Activated CD8-positive, alpha-beta T cell treated with anti-CD3 and anti-CD28 coated beads for 36 hours (primary cell): Measurements from ENCODE around the gene RGS19. TPM values are rescaled to one million over a fixed set of nuclear protein-coding genes. Genes with fewer than 3 reads are reported as not detected.

Experiments used
- ATAC-seq: fragments of 200-7000 bp; cut with Tn5 transposase; one replicate; pipeline ENCODE4 v1.10.0; 2021; ENCODE audit warnings: mild to moderate bottlenecking, moderate library complexity
- CTCF ChIA-PET: fragments of 350-600 bp; sonication (Branson Sonifier 250); formaldehyde crosslinking; loops from one replicate; lab custom pipeline; 2021; ENCODE audit warnings: antibody characterized with exemption; lab: Charles Lee
- POLR2A ChIA-PET: fragments of 350-600 bp; sonication (Branson Sonifier 250); formaldehyde crosslinking; loops from one replicate; lab custom pipeline; 2021; ENCODE audit warnings: antibody characterized with exemption; lab: Charles Lee
- DNase-seq: peaks from one replicate; pipeline ENCODE4 v3.0.0-alpha.2; 2020
- H3K27ac Mint-ChIP-seq: one replicate; pipeline ENCODE4 v1.8.0; 2021; ENCODE audit warnings: mild to moderate bottlenecking, mixed read lengths
- H3K27me3 Mint-ChIP-seq: one replicate; pipeline ENCODE4 v1.8.0; 2021; ENCODE audit warnings: mixed read lengths
- H3K36me3 Mint-ChIP-seq: one replicate; pipeline ENCODE4 v1.8.0; 2021; ENCODE audit warnings: low read depth, mixed read lengths
- H3K4me1 Mint-ChIP-seq: one replicate; pipeline ENCODE4 v1.8.0; 2021; ENCODE audit warnings: low read depth, mixed read lengths
- H3K4me3 Mint-ChIP-seq: one replicate; pipeline ENCODE4 v1.8.0; 2021; ENCODE audit warnings: mild to moderate bottlenecking, moderate library complexity, mixed read lengths
- H3K9me3 Mint-ChIP-seq: one replicate; pipeline ENCODE4 v1.8.0; 2021; ENCODE audit warnings: mixed read lengths
- CTCF ChIP-seq: fragments of 200-600 bp; IDR thresholded peaks from one replicate; pipeline ENCODE4 v1.8.0; 2022; ENCODE audit warnings: antibody characterized with exemption, mild to moderate bottlenecking
- intact Hi-C: fragments of 100-400 bp; cut with micrococcal nuclease; formaldehyde crosslinking; loops from one replicate; pipeline ENCODE4 v1.10.0; 2022
- total RNA-seq, 2 experiments: library from RNA; stranded (reverse); gene quantifications; one replicate each; pipeline ENCODE4 v1.2.3, GENCODE V29; 2021

Gene RGS19
- total RNA-seq, 2 experiments from 2014 or later = 42.5 to 44.1 TPM

GRCh38 chr20:64080013-64080812 is 895 bp upstream of the RGS19 start, which contains the start of gene OPRL1:
Gene OPRL1, plus strand, starts transcription at chr20:64080082. Its CDS starts 12,639 bp downstream, at chr20:64092721.
- intact Hi-C loops = loop anchor here (5.0 kb wide), 1 partner anchor 42 kb away; no protein-coding TSS in a partner anchor

GRCh38 chr20:64078934-64079272 is 415 bp downstream of the RGS19 start:
- TF ChIP-seq CTCF = no peak
- H3K9me3 Mint-ChIP-seq = no peaks in the 10 kb centered on the region
- intact Hi-C loops = no loop called here
- H3K27me3 Mint-ChIP-seq = no peaks in the 10 kb centered on the region
- no peak for ATAC-seq
- ChIA-PET POLR2A (interaction anchor here (0.8 to 3.7 kb wide), 7 partner anchors 9 to 542 kb away, joined by 3 to 15 read pairs (median 3); partner anchors contain the start of genes PTK6 and TPD52L2), CTCF (interaction anchor here (0.5 to 3.5 kb wide), 5 partner anchors 41 to 98 kb away, joined by 3 to 20 read pairs (median 5); partner anchors contain the start of gene PRPF6)
- no peak for DNase-seq
- H3K4me1 Mint-ChIP-seq = peaks cover 20% of the 10 kb centered on the region
- peaks cover 3% of the 10 kb centered on the region for H3K36me3 Mint-ChIP-seq
- H3K4me3 Mint-ChIP-seq = peak overlapping the region; percentile 84
- peak overlapping the region; percentile 65 for H3K27ac Mint-ChIP-seq

More at GRCh38 chr20:64080013-64080812, 895 bp upstream of the RGS19 start, which contains the start of gene OPRL1:
- Mint-ChIP-seq H3K4me1 (peaks cover 24% of the 10 kb centered on the region), H3K36me3 (peaks cover 3% of the 10 kb centered on the region), H3K27me3 (peaks cover 6% of the 10 kb centered on the region), H3K4me3 (peak within 1 kb of the TSS; percentile 84), H3K9me3 (no peaks in the 10 kb centered on the region), H3K27ac (peak within 1 kb of the TSS; percentile 65)
- ChIA-PET CTCF (interaction anchor here (0.7 to 6.0 kb wide), 8 partner anchors 10 to 100 kb away, joined by 3 to 61 read pairs (median 4); partner anchors contain the start of gene PRPF6), POLR2A (interaction anchor here (0.8 to 3.7 kb wide), 6 partner anchors 10 to 112 kb away, joined by 3 to 15 read pairs (median 4); no protein-coding TSS in a partner anchor)
- DNase-seq = peak; percentile 58
- ATAC-seq = peak; percentile 35
- TF ChIP-seq CTCF = no peak

GRCh38 chr20:64077876-64078551 is 1.3 kb downstream of the RGS19 start:
- no peak for TF ChIP-seq CTCF
- CTCF ChIA-PET = interaction anchor here (1.0 to 3.5 kb wide), 4 partner anchors 8 to 44 kb away, joined by 3 to 20 read pairs (median 8); no protein-coding TSS in a partner anchor
- POLR2A ChIA-PET = interaction anchor here (0.5 to 3.7 kb wide), 6 partner anchors 9 to 178 kb away, joined by 3 to 15 read pairs (median 4); no protein-coding TSS in a partner anchor
- DNase-seq (peak; percentile 89), ATAC-seq (peak; percentile 66)
- Mint-ChIP-seq H3K4me3 (peak overlapping the region; percentile 84), H3K36me3 (peaks cover 5% of the 10 kb centered on the region), H3K27ac (peak overlapping the region; percentile 89), H3K27me3 (no peaks in the 10 kb centered on the region), H3K4me1 (peaks cover 18% of the 10 kb centered on the region), H3K9me3 (no peaks in the 10 kb centered on the region)
- intact Hi-C loops = no loop called here

GRCh38 chr20:64077541-64077875 is 1.8 kb downstream of the RGS19 start:
- H3K4me3 Mint-ChIP-seq = peak overlapping the region; percentile 84
- DNase-seq (no peak), ATAC-seq (no peak)
- H3K4me1 Mint-ChIP-seq = peaks cover 13% of the 10 kb centered on the region
- POLR2A ChIA-PET = interaction anchor here (1.1 to 1.8 kb wide), 3 partner anchors 15 to 117 kb away, joined by 3 to 4 read pairs (median 4); no protein-coding TSS in a partner anchor
- H3K27me3 Mint-ChIP-seq = no peaks in the 10 kb centered on the region
- H3K27ac Mint-ChIP-seq = peak overlapping the region; percentile 89
- no peak for TF ChIP-seq CTCF
- H3K36me3 Mint-ChIP-seq = peaks cover 5% of the 10 kb centered on the region
- intact Hi-C loops = no loop called here
- no peaks in the 10 kb centered on the region for H3K9me3 Mint-ChIP-seq
- CTCF ChIA-PET = interaction anchor here (2.6 to 3.5 kb wide), 2 partner anchors 39 to 43 kb away, joined by 14 to 20 read pairs; no protein-coding TSS in a partner anchor
